Activated CD8-positive, alpha-beta T cell treated with anti-CD3 and anti-CD28 coated beads for 36 hours (primary cell): Measurements from ENCODE around the gene RBM5. TPM values are rescaled to one million over a fixed set of nuclear protein-coding genes. Genes with fewer than 3 reads are reported as not detected.

Experiments used
- ATAC-seq: fragments of 200-7000 bp; cut with Tn5 transposase; one replicate; pipeline ENCODE4 v1.10.0; 2021; ENCODE audit warnings: mild to moderate bottlenecking, moderate library complexity
- CTCF ChIA-PET: fragments of 350-600 bp; sonication (Branson Sonifier 250); formaldehyde crosslinking; loops from one replicate; lab custom pipeline; 2021; ENCODE audit warnings: antibody characterized with exemption; lab: Charles Lee
- POLR2A ChIA-PET: fragments of 350-600 bp; sonication (Branson Sonifier 250); formaldehyde crosslinking; loops from one replicate; lab custom pipeline; 2021; ENCODE audit warnings: antibody characterized with exemption; lab: Charles Lee
- DNase-seq: peaks from one replicate; pipeline ENCODE4 v3.0.0-alpha.2; 2020
- H3K27ac Mint-ChIP-seq: one replicate; pipeline ENCODE4 v1.8.0; 2021; ENCODE audit warnings: mild to moderate bottlenecking, mixed read lengths
- H3K27me3 Mint-ChIP-seq: one replicate; pipeline ENCODE4 v1.8.0; 2021; ENCODE audit warnings: mixed read lengths
- H3K36me3 Mint-ChIP-seq: one replicate; pipeline ENCODE4 v1.8.0; 2021; ENCODE audit warnings: low read depth, mixed read lengths
- H3K4me1 Mint-ChIP-seq: one replicate; pipeline ENCODE4 v1.8.0; 2021; ENCODE audit warnings: low read depth, mixed read lengths
- H3K4me3 Mint-ChIP-seq: one replicate; pipeline ENCODE4 v1.8.0; 2021; ENCODE audit warnings: mild to moderate bottlenecking, moderate library complexity, mixed read lengths
- H3K9me3 Mint-ChIP-seq: one replicate; pipeline ENCODE4 v1.8.0; 2021; ENCODE audit warnings: mixed read lengths
- intact Hi-C: fragments of 100-400 bp; cut with micrococcal nuclease; formaldehyde crosslinking; loops from one replicate; pipeline ENCODE4 v1.10.0; 2022
- total RNA-seq, 2 experiments: library from RNA; stranded (reverse); gene quantifications; one replicate each; pipeline ENCODE4 v1.2.3, GENCODE V29; 2021
- TF ChIP-seq, protein P1 (sequence below): fragments of 200-600 bp; IDR thresholded peaks from one replicate; pipeline ENCODE4 v1.8.0; 2022; ENCODE audit warnings: antibody characterized with exemption, mild to moderate bottlenecking

RBM5 gene
- total RNA-seq, 2 experiments from 2014 or later, result 103 to 106 TPM

DNA sequence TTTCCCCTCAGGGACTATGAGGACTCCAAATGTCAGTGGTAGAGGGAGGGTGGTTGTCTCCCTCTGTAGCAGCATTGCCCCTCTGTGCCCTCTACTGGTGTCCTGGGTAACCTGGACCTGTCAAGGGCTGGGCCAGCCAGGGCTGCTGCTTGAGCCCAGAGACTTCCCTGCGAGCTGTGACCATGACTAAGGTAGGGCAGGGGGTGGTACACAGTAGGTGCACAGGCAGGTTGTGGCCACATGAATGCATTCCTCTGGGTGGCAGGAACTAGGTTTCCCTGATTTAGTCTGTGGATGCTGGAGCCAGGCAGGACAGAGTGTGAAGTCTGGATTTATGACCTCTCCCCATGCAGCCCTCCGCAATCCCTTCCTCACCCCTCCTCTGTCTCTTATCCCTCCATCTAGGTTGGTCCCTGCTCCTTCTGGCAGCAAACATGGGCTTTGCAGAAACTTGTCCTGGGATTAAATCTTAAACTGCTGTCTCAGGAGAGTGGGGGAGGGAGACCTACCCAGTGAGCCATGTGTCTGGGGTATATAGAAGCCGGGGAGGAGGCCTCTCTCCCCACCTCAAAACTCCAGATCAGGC, 57.7 kb downstream of the RBM5 start:
- Mint-ChIP-seq H3K9me3 (no peaks in the 10 kb centered on the region), H3K27me3 (no peaks in the 10 kb centered on the region), H3K4me1 (no peaks in the 10 kb centered on the region), H3K36me3 (no peaks in the 10 kb centered on the region), H3K4me3 (no peak overlapping the region), H3K27ac (no peak overlapping the region)
- no peak for DNase-seq
- intact Hi-C loops, result no loop called here
- TF ChIP-seq, protein P1, sequence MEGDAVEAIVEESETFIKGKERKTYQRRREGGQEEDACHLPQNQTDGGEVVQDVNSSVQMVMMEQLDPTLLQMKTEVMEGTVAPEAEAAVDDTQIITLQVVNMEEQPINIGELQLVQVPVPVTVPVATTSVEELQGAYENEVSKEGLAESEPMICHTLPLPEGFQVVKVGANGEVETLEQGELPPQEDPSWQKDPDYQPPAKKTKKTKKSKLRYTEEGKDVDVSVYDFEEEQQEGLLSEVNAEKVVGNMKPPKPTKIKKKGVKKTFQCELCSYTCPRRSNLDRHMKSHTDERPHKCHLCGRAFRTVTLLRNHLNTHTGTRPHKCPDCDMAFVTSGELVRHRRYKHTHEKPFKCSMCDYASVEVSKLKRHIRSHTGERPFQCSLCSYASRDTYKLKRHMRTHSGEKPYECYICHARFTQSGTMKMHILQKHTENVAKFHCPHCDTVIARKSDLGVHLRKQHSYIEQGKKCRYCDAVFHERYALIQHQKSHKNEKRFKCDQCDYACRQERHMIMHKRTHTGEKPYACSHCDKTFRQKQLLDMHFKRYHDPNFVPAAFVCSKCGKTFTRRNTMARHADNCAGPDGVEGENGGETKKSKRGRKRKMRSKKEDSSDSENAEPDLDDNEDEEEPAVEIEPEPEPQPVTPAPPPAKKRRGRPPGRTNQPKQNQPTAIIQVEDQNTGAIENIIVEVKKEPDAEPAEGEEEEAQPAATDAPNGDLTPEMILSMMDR, result no peak
- POLR2A ChIA-PET, result no interaction called here
- CTCF ChIA-PET, result no interaction called here
- no peak for ATAC-seq

DNA sequence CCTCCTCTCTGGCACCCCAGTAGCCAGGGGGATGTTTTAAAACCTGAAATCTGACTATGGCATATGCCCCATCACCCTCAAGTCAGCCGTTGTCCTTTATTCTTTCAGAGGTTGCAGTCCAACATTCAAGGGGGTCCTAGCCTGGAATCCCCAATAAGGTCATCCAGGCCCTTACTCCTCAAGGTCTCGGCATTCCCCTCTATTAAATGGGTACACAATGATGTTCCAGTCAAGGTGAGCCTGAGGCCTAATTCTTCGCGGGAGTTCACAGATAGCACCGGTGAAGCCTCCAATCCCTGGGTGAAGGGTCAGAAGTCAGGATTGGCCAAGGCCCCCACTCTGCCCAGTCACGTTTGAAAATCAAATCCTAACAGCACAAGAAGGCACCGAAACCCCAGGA, 58.3 kb downstream of the RBM5 start:
- Mint-ChIP-seq H3K9me3 (no peaks in the 10 kb centered on the region), H3K36me3 (no peaks in the 10 kb centered on the region), H3K27me3 (no peaks in the 10 kb centered on the region), H3K27ac (no peak overlapping the region), H3K4me3 (no peak overlapping the region), H3K4me1 (no peaks in the 10 kb centered on the region)
- ATAC-seq, result no peak
- no peak for DNase-seq
- intact Hi-C loops, result no loop called here
- ChIA-PET POLR2A (no interaction called here), CTCF (no interaction called here)
- TF ChIP-seq, protein P1, result no peak

DNA sequence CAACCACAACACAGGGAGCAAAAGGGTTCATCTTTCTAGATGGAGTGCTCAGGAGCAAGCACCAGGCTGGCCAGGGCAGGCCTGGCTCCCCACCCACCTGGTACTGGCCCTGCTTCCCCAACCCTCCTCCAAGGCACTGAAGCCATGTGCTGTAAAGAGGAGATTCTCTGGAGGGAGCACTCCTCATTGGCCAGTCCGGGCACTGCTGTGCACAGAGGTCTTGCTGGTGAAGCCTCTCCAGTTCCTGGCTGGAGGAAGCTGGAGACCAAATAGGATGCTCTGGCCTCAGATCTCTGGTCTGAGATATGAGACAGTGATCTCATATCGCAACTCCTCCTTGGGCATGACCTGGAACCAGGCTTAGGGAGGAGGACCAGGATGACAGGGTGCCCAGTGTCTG, 58.7 kb downstream of the RBM5 start:
- Mint-ChIP-seq H3K9me3 (no peaks in the 10 kb centered on the region), H3K4me1 (no peaks in the 10 kb centered on the region), H3K4me3 (no peak overlapping the region), H3K36me3 (no peaks in the 10 kb centered on the region), H3K27ac (no peak overlapping the region), H3K27me3 (no peaks in the 10 kb centered on the region)
- no peak for ATAC-seq
- TF ChIP-seq, protein P1, result no peak
- ChIA-PET POLR2A (no interaction called here), CTCF (no interaction called here)
- no peak for DNase-seq
- intact Hi-C loops, result no loop called here

DNA sequence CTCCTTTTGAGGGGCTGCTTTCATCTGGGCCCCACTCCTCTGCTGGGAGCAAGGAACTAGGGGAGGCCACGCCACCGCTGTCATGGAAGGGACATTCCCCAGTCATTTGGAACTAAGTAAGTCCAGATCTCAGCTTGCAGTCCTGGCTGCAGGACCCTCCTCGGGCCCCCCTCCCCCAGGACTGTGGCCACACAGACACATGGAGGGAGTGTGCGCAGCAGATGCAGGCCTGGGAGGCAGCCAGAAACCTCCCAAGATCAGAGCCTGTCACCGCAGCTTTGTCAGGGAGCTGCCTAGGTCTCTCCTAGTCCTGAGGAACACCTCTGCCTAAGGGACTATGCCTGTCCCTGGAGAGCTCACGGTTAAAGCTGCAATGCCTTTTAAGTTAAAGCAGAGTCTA, 59.1 kb downstream of the RBM5 start:
- ATAC-seq, result no peak
- Mint-ChIP-seq H3K27me3 (no peaks in the 10 kb centered on the region), H3K36me3 (no peaks in the 10 kb centered on the region), H3K27ac (no peak overlapping the region), H3K9me3 (no peaks in the 10 kb centered on the region), H3K4me3 (no peak overlapping the region), H3K4me1 (no peaks in the 10 kb centered on the region)
- intact Hi-C loops, result no loop called here
- CTCF ChIA-PET, result no interaction called here
- TF ChIP-seq, protein P1, result no peak
- POLR2A ChIA-PET, result no interaction called here
- DNase-seq, result no peak

DNA sequence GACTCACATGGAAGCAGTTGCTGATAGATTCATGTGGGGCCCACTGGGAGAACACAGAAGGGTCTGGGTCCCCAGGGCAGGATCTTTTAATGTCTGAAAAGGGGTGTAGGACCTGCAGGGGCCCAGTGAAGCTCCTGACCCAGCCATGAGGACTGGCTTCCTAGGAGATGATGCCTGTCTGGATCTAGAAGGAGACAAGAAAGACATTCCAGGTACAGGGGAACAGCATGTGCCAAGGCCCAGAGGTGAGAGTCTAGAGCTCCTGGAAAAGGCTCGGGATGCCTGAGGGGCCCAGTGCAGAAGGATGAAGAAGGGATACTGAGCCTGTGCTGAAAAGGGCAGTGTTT, 61.7 kb downstream of the RBM5 start:
- Mint-ChIP-seq H3K4me3 (no peak overlapping the region), H3K27me3 (peaks cover 14% of the 10 kb centered on the region), H3K4me1 (peaks cover 3% of the 10 kb centered on the region), H3K36me3 (no peaks in the 10 kb centered on the region), H3K27ac (no peak overlapping the region), H3K9me3 (no peaks in the 10 kb centered on the region)
- intact Hi-C loops, result no loop called here
- DNase-seq (no peak), ATAC-seq (no peak)
- ChIA-PET CTCF (interaction anchor here (1.1 kb wide), 1 partner anchor 37 kb away, joined by 5 read pairs; no protein-coding TSS in a partner anchor), POLR2A (interaction anchor here (0.6 to 1.2 kb wide), 2 partner anchors 26 to 167 kb away, joined by 3 read pairs; no protein-coding TSS in a partner anchor)
- TF ChIP-seq, protein P1, result no peak
